Jurkat, Clone E6-1 (cell line): ENCODE data around the gene FXR2.

Experiments
- DNase-seq: peaks from one replicate; pipeline ENCODE4 v3.0.0-alpha.2; 2011; ENCODE audit warnings: low read depth, low spot score
- H3K4me3 ChIP-seq: 2 replicates; pipeline ENCODE4 v1.5.1; 2011; ENCODE audit warnings: mild to moderate bottlenecking, low read length, control low read depth, moderate library complexity

FXR2 gene

DNA sequence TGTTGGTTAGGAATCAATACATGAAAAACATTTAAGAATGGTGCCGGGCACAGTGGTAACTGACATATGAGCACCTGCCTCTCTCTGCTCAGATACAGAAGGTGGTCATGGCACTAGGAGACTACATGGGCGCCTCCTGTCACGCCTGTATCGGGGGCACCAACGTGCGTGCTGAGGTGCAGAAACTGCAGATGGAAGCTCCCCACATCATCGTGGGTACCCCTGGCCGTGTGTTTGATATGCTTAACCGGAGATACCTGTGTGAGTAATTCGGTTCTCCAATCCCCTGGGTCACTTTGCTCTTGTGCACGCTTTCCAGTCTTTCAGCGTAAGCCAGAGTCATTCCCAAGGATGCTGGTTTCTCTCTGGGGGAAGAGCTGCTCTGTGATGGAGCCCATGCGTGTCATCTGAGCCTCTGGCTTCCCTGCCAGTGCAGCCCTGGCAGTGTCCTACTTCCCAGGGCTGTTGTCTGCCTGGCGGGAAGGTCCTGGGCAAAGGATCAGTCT lies 38.2 kb downstream of the FXR2 start:
- H3K4me3 ChIP-seq, result no peak overlapping the region
- DNase-seq, result no peak

DNA sequence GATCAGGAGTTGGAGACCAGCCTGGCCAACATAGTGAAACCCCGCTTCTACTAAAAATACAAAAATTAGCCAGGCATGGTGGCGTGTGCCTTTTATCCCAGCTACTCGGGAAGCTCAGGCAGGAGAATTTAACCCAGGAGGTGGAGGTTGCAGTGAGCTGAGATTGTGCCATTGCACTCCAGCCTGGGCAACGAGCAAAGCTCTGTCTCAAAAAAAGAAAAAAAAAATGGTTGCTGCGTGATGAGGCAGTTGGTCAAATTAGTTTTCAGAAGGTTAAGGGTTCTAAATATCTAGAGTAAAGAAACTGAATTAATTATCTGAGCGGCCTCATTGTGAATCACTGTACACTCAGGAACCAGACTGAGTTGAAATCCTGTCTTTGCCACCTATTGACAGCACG lies 38.7 kb downstream of the FXR2 start:
- DNase-seq, result no peak
- no peak overlapping the region for H3K4me3 ChIP-seq

DNA sequence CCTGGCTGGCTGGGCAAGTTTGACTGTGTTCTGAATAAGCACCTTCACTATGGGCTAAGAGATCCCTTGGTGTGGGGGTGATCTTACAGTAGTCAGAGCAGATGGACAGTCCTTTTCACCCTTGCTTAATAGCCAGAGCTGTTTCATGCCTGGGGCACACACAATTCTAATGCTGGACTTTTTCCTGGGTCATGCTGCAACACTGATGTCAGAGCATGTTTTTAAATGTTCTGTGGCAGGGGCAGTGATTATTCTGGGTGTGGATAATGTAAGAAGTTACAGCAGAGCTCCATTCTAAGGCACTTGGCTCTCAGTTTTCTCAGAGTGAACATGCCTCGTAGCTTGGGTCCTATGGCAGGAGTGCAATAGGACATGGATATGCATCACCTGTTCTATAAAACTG lies 39.2 kb downstream of the FXR2 start:
- H3K4me3 ChIP-seq, result no peak overlapping the region
- DNase-seq, result no peak

- DNase-seq, result no peak
- peak overlapping the region; percentile 91 for H3K4me3 ChIP-seq
These were observed 40.3 kb downstream of the FXR2 start for GRCh38 chr17:7574176-7574953.

- peak; percentile 84 for DNase-seq
These were observed 41.2 kb downstream of the FXR2 start for GRCh38 chr17:7573324-7574080.

GRCh38 chr17:7572588-7573323 lies 41.9 kb downstream of the FXR2 start:
- DNase-seq, result peak; percentile 99
- peak overlapping the region; percentile 91 for H3K4me3 ChIP-seq

More at GRCh38 chr17:7573324-7574080, 41.2 kb downstream of the FXR2 start:
- peak overlapping the region; percentile 91 for H3K4me3 ChIP-seq

GRCh38 chr17:7572338-7572587 lies 42.4 kb downstream of the FXR2 start:
- no peak for DNase-seq

DNA sequence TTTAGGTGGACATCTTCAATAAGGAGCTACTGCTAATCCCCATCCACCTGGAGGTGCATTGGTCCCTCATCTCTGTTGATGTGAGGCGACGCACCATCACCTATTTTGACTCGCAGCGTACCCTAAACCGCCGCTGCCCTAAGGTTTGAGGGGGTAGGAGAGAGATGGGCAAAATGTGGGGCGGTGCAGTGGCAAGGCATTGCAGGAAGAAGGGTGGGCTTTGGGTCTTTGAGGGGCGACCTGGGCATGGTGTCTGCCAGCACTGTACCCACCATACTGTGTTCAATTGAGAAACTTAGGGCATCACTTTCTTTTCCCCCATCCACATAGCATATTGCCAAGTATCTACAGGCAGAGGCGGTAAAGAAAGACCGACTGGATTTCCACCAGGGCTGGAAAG lies 44.3 kb downstream of the FXR2 start:
- no peak overlapping the region for H3K4me3 ChIP-seq
- no peak for DNase-seq

More at GRCh38 chr17:7572338-7572587, 42.4 kb downstream of the FXR2 start:
- peak overlapping the region; percentile 58 for H3K4me3 ChIP-seq

DNA sequence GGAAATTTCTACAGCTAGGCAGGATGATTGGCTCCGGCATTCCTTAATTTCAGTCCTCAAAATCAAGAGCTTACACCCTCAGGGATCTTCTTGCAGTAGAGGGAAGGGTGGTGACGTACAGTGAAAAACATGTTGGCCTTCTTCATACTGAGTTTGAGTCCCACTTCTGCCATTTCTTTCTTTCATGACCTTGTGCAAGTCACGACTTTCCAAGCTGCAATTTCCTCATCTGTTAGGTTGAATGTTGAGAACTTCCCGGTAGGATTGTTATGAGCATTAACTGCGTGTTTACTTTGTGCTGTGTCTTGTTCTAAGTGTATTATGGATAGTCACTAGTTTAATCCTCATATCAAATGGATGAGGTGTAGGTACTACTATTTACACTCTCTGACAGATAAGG lies 45.1 kb downstream of the FXR2 start:
- H3K4me3 ChIP-seq, result no peak overlapping the region
- no peak for DNase-seq

DNA sequence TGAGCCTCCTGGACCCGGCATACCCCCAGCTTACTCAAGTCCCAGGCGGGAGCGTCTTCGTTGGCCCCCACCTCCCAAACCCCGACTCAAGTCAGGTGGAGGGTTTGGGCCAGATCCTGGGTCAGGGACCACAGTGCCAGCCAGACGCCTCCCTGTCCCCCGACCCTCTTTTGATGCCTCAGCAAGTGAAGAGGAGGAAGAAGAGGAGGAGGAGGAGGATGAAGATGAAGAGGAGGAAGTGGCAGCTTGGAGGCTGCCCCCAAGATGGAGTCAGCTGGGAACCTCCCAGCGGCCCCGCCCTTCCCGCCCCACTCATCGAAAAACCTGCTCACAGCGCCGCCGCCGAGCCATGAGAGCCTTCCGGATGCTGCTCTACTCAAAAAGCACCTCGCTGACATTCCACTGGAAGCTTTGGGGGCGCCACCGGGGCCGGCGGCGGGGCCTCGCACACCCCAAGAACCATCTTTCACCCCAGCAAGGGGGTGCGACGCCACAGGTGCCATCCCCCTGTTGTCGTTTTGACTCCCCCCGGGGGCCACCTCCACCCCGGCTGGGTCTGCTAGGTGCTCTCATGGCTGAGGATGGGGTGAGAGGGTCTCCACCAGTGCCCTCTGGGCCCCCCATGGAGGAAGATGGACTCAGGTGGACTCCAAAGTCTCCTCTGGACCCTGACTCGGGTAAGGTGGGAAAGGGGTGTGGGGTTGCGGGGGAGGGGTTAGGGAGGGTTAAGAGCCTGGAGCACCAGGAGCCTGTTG lies 51.4 kb downstream of the FXR2 start:
- peak overlapping the region; percentile 87 for H3K4me3 ChIP-seq
- no peak for DNase-seq

DNA sequence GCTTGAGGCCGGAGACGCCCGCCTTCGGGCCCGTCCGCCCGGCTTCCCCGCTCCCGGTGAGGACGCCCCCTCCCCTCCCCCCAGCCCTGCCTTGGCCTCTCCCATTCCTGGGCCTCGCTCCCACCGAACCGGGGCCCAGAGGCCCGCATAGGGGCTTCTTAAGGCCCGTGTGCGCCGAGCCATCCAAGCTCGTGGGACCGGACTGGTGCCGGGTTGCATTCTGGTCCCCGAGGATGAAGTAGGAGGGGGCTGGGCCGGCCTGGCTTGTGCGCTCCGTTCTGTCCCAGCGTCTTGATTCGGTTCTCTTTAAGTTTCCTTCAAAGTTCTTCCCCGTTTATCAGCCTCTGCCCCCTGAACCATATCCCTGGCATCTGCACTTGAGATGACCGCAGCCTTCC lies 52.5 kb downstream of the FXR2 start:
- no peak for DNase-seq
- peak overlapping the region; percentile 87 for H3K4me3 ChIP-seq

GRCh38 chr17:7561589-7562207 lies 53.0 kb downstream of the FXR2 start, which contains the start of gene SENP3:
Gene SENP3 (plus strand): TSS chr17:7561919. CDS start chr17:7563077, 1,158 bp downstream.
- H3K4me3 ChIP-seq, result peak within 1 kb of the TSS; percentile 87
- peak; percentile 85 for DNase-seq

DNA sequence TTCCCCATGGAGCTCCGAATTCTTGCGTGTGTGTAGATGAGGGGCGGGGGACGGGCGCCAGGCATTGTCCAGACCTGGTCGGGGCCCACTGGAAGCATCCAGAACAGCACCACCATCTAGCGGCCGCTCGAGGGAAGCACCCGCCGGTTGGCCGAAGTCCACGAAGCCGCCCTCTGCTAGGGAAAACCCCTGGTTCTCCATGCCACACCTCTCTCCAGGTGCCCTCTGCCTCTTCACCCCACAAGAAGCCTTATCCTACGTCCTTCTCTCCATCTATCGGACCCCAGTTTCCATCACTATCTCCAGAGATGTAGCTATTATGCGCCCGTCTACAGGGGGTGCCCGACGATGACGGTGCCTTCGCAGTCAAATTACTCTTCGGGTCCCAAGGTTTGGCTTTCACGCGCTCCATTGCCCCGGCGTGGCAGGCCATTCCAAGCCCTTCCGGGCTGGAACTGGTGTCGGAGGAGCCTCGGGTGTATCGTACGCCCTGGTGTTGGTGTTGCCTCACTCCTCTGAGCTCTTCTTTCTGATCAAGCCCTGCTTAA lies 53.6 kb downstream of the FXR2 start:
- peak; percentile 56 for DNase-seq
- H3K4me3 ChIP-seq, result peak overlapping the region; percentile 70

GRCh38 chr17:7560172-7561027 lies 54.3 kb downstream of the FXR2 start:
- peak; percentile 66 for DNase-seq
- peak overlapping the region; percentile 70 for H3K4me3 ChIP-seq

- H3K4me3 ChIP-seq, result no peak overlapping the region
These were observed 55.2 kb downstream of the FXR2 start for GRCh38 chr17:7559320-7560171.

GRCh38 chr17:7558544-7559319 lies 56.0 kb downstream of the FXR2 start, which contains the start of gene TNFSF13:
Gene TNFSF13 (plus strand): TSS chr17:7558750. CDS start chr17:7559040, 290 bp downstream.
- H3K4me3 ChIP-seq, result no peak within 1 kb of the TSS
- no peak for DNase-seq

More at GRCh38 chr17:7559320-7560171, 55.2 kb downstream of the FXR2 start:
- no peak for DNase-seq
